Hepatocyte (in vitro differentiated cells): ENCODE measurements around the gene SLC10A6. TPM values are rescaled to one million over a fixed set of nuclear protein-coding genes. Genes with fewer than 3 reads are reported as not detected.

Experiments
- DNase-seq: peaks from one replicate; pipeline ENCODE4 v3.0.0-alpha.2; 2016; ENCODE audit warnings: low spot score
- H2AFZ ChIP-seq: fragments of 200-600 bp; sonication (generic); 2 replicates; pipeline ENCODE4 v1.6.0; 2016; ENCODE audit warnings: antibody characterized with exemption, mild to moderate bottlenecking
- H3K27ac ChIP-seq: fragments of 200-600 bp; sonication (generic); 2 replicates; pipeline ENCODE4 v1.5.1; 2016; ENCODE audit warnings: mild to moderate bottlenecking
- H3K27me3 ChIP-seq: fragments of 200-600 bp; sonication (generic); 2 replicates; pipeline ENCODE4 v1.6.1; 2016
- H3K36me3 ChIP-seq: fragments of 200-600 bp; sonication (generic); replicated peaks from 2 replicates; pipeline ENCODE4 v1.5.1; 2016; ENCODE audit warnings: low read depth; ENCODE audit not compliant: insufficient read depth
- H3K4me1 ChIP-seq: fragments of 200-600 bp; sonication (generic); 2 replicates; pipeline ENCODE4 v1.5.1; 2016; ENCODE audit warnings: mild to moderate bottlenecking, moderate library complexity; ENCODE audit not compliant: insufficient read depth
- H3K4me2 ChIP-seq: fragments of 200-600 bp; sonication (generic); 2 replicates; pipeline ENCODE4 v1.6.0; 2016
- H3K4me3 ChIP-seq: fragments of 200-600 bp; sonication (generic); 2 replicates; pipeline ENCODE4 v1.5.1; 2016; ENCODE audit warnings: mild to moderate bottlenecking
- H3K79me2 ChIP-seq: fragments of 200-600 bp; sonication (generic); 2 replicates; pipeline ENCODE4 v1.6.0; 2017; ENCODE audit warnings: mild to moderate bottlenecking
- H3K9me2 ChIP-seq: fragments of 200-600 bp; sonication (generic); replicated peaks from 2 replicates; pipeline ENCODE4 v1.6.0; 2017; ENCODE audit warnings: mild to moderate bottlenecking; ENCODE audit not compliant: insufficient read depth
- H3K9me3 ChIP-seq: fragments of 200-600 bp; sonication (generic); 2 replicates; pipeline ENCODE4 v1.5.1; 2016; ENCODE audit warnings: low read depth, mild to moderate bottlenecking
- H4K20me1 ChIP-seq: fragments of 200-600 bp; sonication (generic); 2 replicates; pipeline ENCODE4 v1.6.0; 2016; ENCODE audit warnings: mild to moderate bottlenecking; ENCODE audit not compliant: insufficient read depth, poor library complexity, severe bottlenecking
- CTCF ChIP-seq: fragments of 200-600 bp; sonication (generic); IDR thresholded peaks from 2 replicates; pipeline ENCODE4 v1.5.1; 2016; ENCODE audit warnings: antibody characterized with exemption, mild to moderate bottlenecking; ENCODE audit not compliant: poor library complexity
- EZH2 ChIP-seq: fragments of 200-600 bp; sonication (generic); IDR thresholded peaks from 2 replicates; pipeline ENCODE4 v1.6.1; 2016; ENCODE audit warnings: antibody characterized with exemption, mild to moderate bottlenecking, borderline replicate concordance
- EZH2phosphoT487 ChIP-seq: fragments of 200-600 bp; sonication (generic); IDR thresholded peaks from one replicate; pipeline ENCODE4 v1.6.1; 2018; ENCODE audit warnings: antibody characterized with exemption, mild to moderate bottlenecking, low read depth, moderate library complexity; ENCODE audit not compliant: unreplicated experiment, severe bottlenecking
- whole genome bisulfite sequencing: methylation state at CpG from one replicate; pipeline ENCODE4 v1.1.6; 2016; ENCODE audit warnings: low lambda C conversion rate; ENCODE audit errors: missing lambda C conversion rate; 5-methylcytosine and 5-hydroxymethylcytosine counted together
- polyA plus RNA-seq: library from polyadenylated mRNA; unstranded; fragments of >200 nt; fragmentation: Nextera tagmentation; extraction: Ambion mirVana; gene quantifications from 2 replicates; pipeline ENCODE4 v1.2.1, GENCODE V29; 2016
- total RNA-seq: library from RNA; depleted of rRNA; stranded (reverse); fragments of >200 nt; gene quantifications from 2 replicates; pipeline ENCODE4 v1.2.3, GENCODE V29; 2014

The SLC10A6 gene
- total and polyA plus RNA-seq, 2 experiments from 2014 or later = 0.10 TPM; not detected in 1

- H4K20me1 ChIP-seq = no peaks in the 10 kb centered on the region
- H3K36me3 ChIP-seq = no peaks in the 10 kb centered on the region
- H3K9me2 ChIP-seq = no peaks in the 10 kb centered on the region
- TF ChIP-seq CTCF (no peak), EZH2phosphoT487 (no peak), EZH2 (no peak)
- H3K79me2 ChIP-seq = no peaks in the 10 kb centered on the region
- no peaks in the 10 kb centered on the region for H3K27me3 ChIP-seq
- DNase-seq = no peak
- H3K4me2 ChIP-seq = no peak overlapping the region
- H2AFZ ChIP-seq = no peak overlapping the region
- WGBS = 89% methylated on average over 9 of the region's 9 CpGs
- H3K4me1 ChIP-seq = no peaks in the 10 kb centered on the region
- H3K9me3 ChIP-seq = no peaks in the 10 kb centered on the region
- no peak overlapping the region for H3K27ac ChIP-seq
- H3K4me3 ChIP-seq = no peak overlapping the region
Measured at GRCh38 chr4:86870442-86871069, 21.4 kb upstream of the SLC10A6 start.

- no peaks in the 10 kb centered on the region for H3K9me3 ChIP-seq
- no peak overlapping the region for H3K4me2 ChIP-seq
- H3K79me2 ChIP-seq = no peaks in the 10 kb centered on the region
- H3K36me3 ChIP-seq = no peaks in the 10 kb centered on the region
- no peak overlapping the region for H2AFZ ChIP-seq
- H4K20me1 ChIP-seq = no peaks in the 10 kb centered on the region
- no peaks in the 10 kb centered on the region for H3K27me3 ChIP-seq
- TF ChIP-seq EZH2phosphoT487 = no peak
- TF ChIP-seq EZH2 = no peak
- TF ChIP-seq CTCF = no peak
- no peak for DNase-seq
- WGBS = 75% methylated on average over 8 of the region's 8 CpGs
- no peak overlapping the region for H3K27ac ChIP-seq
- H3K4me1 ChIP-seq = peaks cover 14% of the 10 kb centered on the region
- H3K4me3 ChIP-seq = no peak overlapping the region
- H3K9me2 ChIP-seq = no peaks in the 10 kb centered on the region
Measured at GRCh38 chr4:86857341-86858052, 8.3 kb upstream of the SLC10A6 start.

GRCh38 chr4:86856896-86857295, 7.7 kb upstream of the SLC10A6 start:
- Histone ChIP-seq H3K9me3 (no peaks in the 10 kb centered on the region), H4K20me1 (no peaks in the 10 kb centered on the region), H3K9me2 (no peaks in the 10 kb centered on the region), H3K36me3 (no peaks in the 10 kb centered on the region), H3K27me3 (no peaks in the 10 kb centered on the region), H3K27ac (no peak overlapping the region), H3K4me3 (no peak overlapping the region), H3K4me2 (no peak overlapping the region), H2AFZ (no peak overlapping the region), H3K79me2 (no peaks in the 10 kb centered on the region), H3K4me1 (peaks cover 14% of the 10 kb centered on the region)
- 38% methylated on average over 1 of the region's 1 CpG for WGBS
- no peak for DNase-seq
- TF ChIP-seq EZH2 (no peak), CTCF (no peak), EZH2phosphoT487 (no peak)
